HCT116 (cell line): ENCODE measurements around the gene PURA. TPM values are rescaled to one million over a fixed set of nuclear protein-coding genes. Genes with fewer than 3 reads are reported as not detected.

Experiments used
- ATAC-seq: fragments of 200-7000 bp; cut with Tn5 transposase; 2 replicates; pipeline ENCODE4 v1.9.1; 2020; ENCODE audit warnings: mild to moderate bottlenecking, moderate library complexity
- BruUV-seq: library from RNA; stranded (reverse); fragments of 400-500 nt; replicated peaks from 2 replicates; lab custom pipeline; 2021; lab: Mats Ljungman, UMichigan
- CTCF ChIA-PET: fragments of 300-600 bp; sonication (Branson Sonifier 250); formaldehyde crosslinking; loops from one replicate; lab custom pipeline; 2021; ENCODE audit warnings: antibody characterized with exemption; lab: Charles Lee
- POLR2A ChIA-PET: fragments of 300-600, 350-600 bp; sonication (Branson Sonifier 250); formaldehyde crosslinking; loops from one replicate; lab custom pipeline; 2021; ENCODE audit warnings: antibody characterized with exemption; lab: Charles Lee
- RAD21 ChIA-PET, 2 experiments: fragments of 300-600 bp; sonication (Branson Sonifier 250); formaldehyde crosslinking; loops; one replicate each; lab custom pipeline; 2023; ENCODE audit warnings: low total read pairs in 2 of 2; ENCODE audit not compliant: uncharacterized antibody in 2 of 2, unreplicated experiment in 2 of 2, low non-redundant PET in 1 of 2; lab: Charles Lee
- DNase-seq: peaks from one replicate; pipeline ENCODE4 v3.0.0-alpha.2; 2010; ENCODE audit warnings: low read depth, low spot score
- H2AFZ ChIP-seq: fragments of 200-600 bp; shearing (Covaris generic), sonication (generic); 2 replicates; pipeline ENCODE4 v1.6.1; 2017; ENCODE audit warnings: low read depth, mixed run types, mixed read lengths, antibody characterized with exemption, low read length; ENCODE audit not compliant: poor library complexity, severe bottlenecking
- H3K27ac ChIP-seq: 2 replicates; pipeline ENCODE4 v1.5.1; 2012; ENCODE audit warnings: low read depth, low read length
- H3K27me3 ChIP-seq: fragments of 200-600 bp; sonication (generic); 2 replicates; pipeline ENCODE4 v1.6.1; 2016; ENCODE audit warnings: mixed run types, low read length, mixed read lengths; ENCODE audit not compliant: insufficient read depth
- H3K36me3 ChIP-seq, 2 experiments: fragments of 200-500 bp in 1 of 2; fragments of 200-600 bp in 1 of 2; sonication (Bioruptor generic) in 1 of 2; sonication (generic) in 1 of 2; 2 replicates each; pipeline versions ENCODE4 v1.5.1 to v1.6.1; 2014 to 2016; ENCODE audit warnings: low read length in 2 of 2, inconsistent platforms in 1 of 2, mixed read lengths in 1 of 2, mixed run types in 1 of 2; ENCODE audit not compliant: insufficient read depth in 2 of 2, control insufficient read depth in 1 of 2
- H3K4me1 ChIP-seq, 2 experiments: fragments of 200-600 bp in 1 of 2; sonication (generic) in 1 of 2; 2 replicates each; pipeline versions ENCODE4 v1.5.1 to v1.6.1; 2012 to 2017; ENCODE audit warnings: low read length in 2 of 2, inconsistent platforms in 1 of 2, mild to moderate bottlenecking in 1 of 2, mixed read lengths in 1 of 2, mixed run types in 1 of 2, moderate library complexity in 1 of 2; ENCODE audit not compliant: insufficient read depth in 2 of 2, control insufficient read depth in 1 of 2
- H3K4me2 ChIP-seq: fragments of 200-600 bp; sonication (generic); 2 replicates; pipeline ENCODE4 v1.6.1; 2017; ENCODE audit warnings: mixed run types, low read length, mixed read lengths
- H3K4me3 ChIP-seq, 2 experiments: fragments of 200-600 bp in 1 of 2; sonication (generic) in 1 of 2; replicated peaks in 1 of 2; 2 replicates each; pipeline ENCODE4 v1.5.1; 2011 to 2016; ENCODE audit warnings: low read length in 2 of 2, control low read depth in 1 of 2, low read depth in 1 of 2, mild to moderate bottlenecking in 1 of 2, mixed read lengths in 1 of 2, mixed run types in 1 of 2
- H3K79me2 ChIP-seq: fragments of 200-600 bp; sonication (generic); 2 replicates; pipeline ENCODE4 v1.6.1; 2017; ENCODE audit warnings: mild to moderate bottlenecking, mixed run types, low read length, moderate library complexity, mixed read lengths; ENCODE audit not compliant: insufficient read depth
- H3K9ac ChIP-seq: fragments of 200-600 bp; sonication (generic); 2 replicates; pipeline ENCODE4 v1.6.1; 2016; ENCODE audit warnings: low read length, mixed read lengths
- H3K9me2 ChIP-seq: fragments of 200-600 bp; sonication (generic), shearing (Covaris generic); 2 replicates; pipeline ENCODE4 v1.6.1; 2017; ENCODE audit warnings: mixed run types, mild to moderate bottlenecking, moderate library complexity; ENCODE audit not compliant: insufficient read depth
- H3K9me3 ChIP-seq, 2 experiments: fragments of 200-500 bp in 1 of 2; fragments of 200-600 bp in 1 of 2; sonication (Bioruptor generic) in 1 of 2; sonication (generic) in 1 of 2; 2 replicates each; pipeline ENCODE4 v1.6.1; 2014 to 2017; ENCODE audit warnings: low read length in 2 of 2, mixed read lengths in 2 of 2, inconsistent platforms in 1 of 2, low read depth in 1 of 2, mild to moderate bottlenecking in 1 of 2, mixed run types in 1 of 2, moderate library complexity in 1 of 2; ENCODE audit not compliant: control insufficient read depth in 1 of 2, insufficient read depth in 1 of 2
- H4K20me1 ChIP-seq: fragments of 200-600 bp; sonication (generic), shearing (Covaris generic); 2 replicates; pipeline ENCODE4 v1.6.1; 2017; ENCODE audit warnings: mixed run types, mild to moderate bottlenecking, moderate library complexity; ENCODE audit not compliant: insufficient read depth
- CEBPB ChIP-seq: IDR thresholded peaks from 2 replicates; pipeline ENCODE4 v1.6.1; 2012; ENCODE audit warnings: low read depth
- EGR1 ChIP-seq: IDR thresholded peaks from 2 replicates; pipeline ENCODE4 v1.6.1; 2012; ENCODE audit warnings: low read depth
- ELF1 ChIP-seq: IDR thresholded peaks from 2 replicates; pipeline ENCODE4 v1.6.1; 2012; ENCODE audit warnings: low read depth, borderline replicate concordance
- EZH2 ChIP-seq: fragments of 200-600 bp; sonication (generic); IDR thresholded peaks from 2 replicates; pipeline ENCODE4 v1.6.1; 2017; ENCODE audit warnings: antibody characterized with exemption, mixed run types
- EZH2phosphoT487 ChIP-seq: fragments of 200-600 bp; IDR thresholded peaks from 2 replicates; pipeline ENCODE4 v1.6.1; 2018; ENCODE audit warnings: antibody characterized with exemption, borderline replicate concordance
- JUND ChIP-seq: IDR thresholded peaks from 2 replicates; pipeline ENCODE4 v1.6.1; 2012
- POLR2A ChIP-seq: IDR thresholded peaks from 2 replicates; pipeline ENCODE4 v1.7.0; 2011; ENCODE audit warnings: borderline replicate concordance; ENCODE audit not compliant: insufficient read depth, insufficient read length; ENCODE audit errors: extremely low read depth
- RAD21 ChIP-seq: IDR thresholded peaks from 2 replicates; pipeline ENCODE4 v1.6.1; 2012; ENCODE audit warnings: low read depth, mild to moderate bottlenecking
- SRF ChIP-seq: IDR thresholded peaks from 2 replicates; pipeline ENCODE4 v1.6.1; 2012; ENCODE audit warnings: low read depth
- YY1 ChIP-seq: IDR thresholded peaks from 2 replicates; pipeline ENCODE4 v1.6.1; 2011; ENCODE audit warnings: low read length, low read depth, moderate library complexity, mild to moderate bottlenecking; ENCODE audit not compliant: insufficient replicate concordance; ENCODE audit errors: extremely low read depth
- intact Hi-C: fragments of 100-400 bp; cut with micrococcal nuclease; formaldehyde crosslinking; loops from 2 replicates; pipeline ENCODE4 v1.10.0; 2022
- total RNA-seq: library from RNA; stranded (reverse); gene quantifications from one replicate; pipeline ENCODE4 v1.2.1, GENCODE V29; 2021; ENCODE audit not compliant: unreplicated experiment
- TF ChIP-seq, protein P1 (sequence below): IDR thresholded peaks from 2 replicates; pipeline ENCODE4 v1.6.1; 2012
- TF ChIP-seq, protein P2 (sequence below): IDR thresholded peaks from 2 replicates; pipeline ENCODE4 v1.6.1; 2012
- TF ChIP-seq, protein P3 (sequence below): IDR thresholded peaks from 2 replicates; pipeline ENCODE4 v1.6.1; 2012; ENCODE audit warnings: low read depth

PURA gene
- total RNA-seq, 1 experiment from 2014 or later, result 15.2 TPM

DNA sequence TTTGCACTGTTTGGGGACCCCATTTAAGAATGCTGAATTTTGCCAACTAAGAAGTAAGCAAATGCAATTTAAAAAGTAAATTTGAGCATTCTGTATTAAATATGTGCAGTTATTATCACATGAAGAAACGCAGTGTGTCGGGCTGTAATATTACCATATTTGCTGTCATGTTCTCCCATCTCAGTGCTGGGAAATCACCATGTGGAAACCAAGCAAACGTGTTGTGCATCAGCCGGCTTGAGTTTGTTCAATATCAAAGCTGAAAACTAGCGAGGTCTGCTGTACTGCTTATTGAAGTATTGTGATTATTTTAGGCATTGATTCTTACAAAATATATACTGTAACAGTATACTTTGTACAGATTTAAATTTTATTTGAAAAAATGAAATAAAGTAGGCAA lies 14.5 kb downstream of the PURA start:
- BruUV-seq, result no TSS peak
- intact Hi-C loops, result no loop called here
- ATAC-seq, result no peak
- H3K79me2 ChIP-seq, result peaks cover 11% of the 10 kb centered on the region; the same call in 1 of the 2 replicates
- POLR2A ChIA-PET, result no interaction called here
- H3K9me2 ChIP-seq, result no peaks in the 10 kb centered on the region
- no peak overlapping the region for H3K27ac ChIP-seq
- no peak overlapping the region for H3K9ac ChIP-seq
- H4K20me1 ChIP-seq, result no peaks in the 10 kb centered on the region
- H3K4me3 ChIP-seq, result no peak overlapping the region
- no peaks in the 10 kb centered on the region for H3K36me3 ChIP-seq
- CTCF ChIA-PET, result no interaction called here
- H3K4me1 ChIP-seq, result peaks cover 0 to 19% of the 10 kb centered on the region in 2 experiments; a peak in 2 of 4 replicates
- H3K27me3 ChIP-seq, result no peaks in the 10 kb centered on the region
- no peak for DNase-seq
- TF ChIP-seq, protein P1, sequence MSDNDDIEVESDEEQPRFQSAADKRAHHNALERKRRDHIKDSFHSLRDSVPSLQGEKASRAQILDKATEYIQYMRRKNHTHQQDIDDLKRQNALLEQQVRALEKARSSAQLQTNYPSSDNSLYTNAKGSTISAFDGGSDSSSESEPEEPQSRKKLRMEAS, result no peak
- TF ChIP-seq YY1 (no peak), EGR1 (no peak), EZH2phosphoT487 (no peak), POLR2A (no peak), JUND (no peak), ELF1 (no peak), EZH2 (no peak)
- TF ChIP-seq, protein P2, sequence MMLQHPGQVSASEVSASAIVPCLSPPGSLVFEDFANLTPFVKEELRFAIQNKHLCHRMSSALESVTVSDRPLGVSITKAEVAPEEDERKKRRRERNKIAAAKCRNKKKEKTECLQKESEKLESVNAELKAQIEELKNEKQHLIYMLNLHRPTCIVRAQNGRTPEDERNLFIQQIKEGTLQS, result no peak
- TF ChIP-seq, all 23 proteins: peak for 0
- H3K4me2 ChIP-seq, result no peak overlapping the region
- H3K9me3 ChIP-seq, result no peaks in the 10 kb centered on the region
- no peak overlapping the region for H2AFZ ChIP-seq
- RAD21 ChIA-PET, result no interaction called here

DNA sequence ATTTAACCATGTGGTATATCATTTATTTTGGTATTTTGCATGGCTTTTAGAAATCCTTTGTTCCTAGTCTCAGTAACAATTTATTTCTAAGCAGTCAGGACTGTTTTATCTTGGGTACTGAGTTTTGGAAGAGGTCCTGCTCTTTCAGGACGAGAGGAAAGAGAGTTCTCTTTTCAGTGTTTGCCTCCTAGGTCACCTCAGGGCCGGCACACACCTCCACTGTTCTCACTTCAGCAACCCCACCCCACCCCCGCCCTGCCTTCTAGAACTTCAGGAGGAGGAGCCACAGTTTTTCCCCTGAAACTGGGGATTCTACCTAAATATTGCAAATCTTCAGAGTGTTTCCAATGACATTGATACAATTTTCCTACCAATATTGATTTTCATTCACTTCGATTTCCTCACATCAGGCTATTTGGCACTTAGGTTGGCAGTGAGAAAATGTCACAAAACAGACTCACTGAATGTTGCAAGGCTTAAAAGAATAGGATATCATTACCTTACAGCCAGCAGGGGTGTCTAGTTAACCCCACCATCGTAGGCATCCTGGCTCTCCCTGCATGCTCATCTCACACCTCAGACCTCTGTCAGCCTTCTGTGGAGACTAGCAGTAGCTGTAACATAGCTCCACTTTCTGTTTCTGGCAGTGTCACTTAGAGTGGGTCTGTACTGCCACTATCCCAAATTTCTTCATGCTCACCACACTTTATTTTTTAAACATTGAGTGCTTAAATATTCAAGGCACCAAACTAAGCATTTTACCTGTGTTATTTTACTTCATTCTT lies 17.2 kb downstream of the PURA start:
- no peaks in the 10 kb centered on the region for H3K9me2 ChIP-seq
- no TSS peak for BruUV-seq
- no peak for ATAC-seq
- no peak overlapping the region for H2AFZ ChIP-seq
- DNase-seq, result no peak
- intact Hi-C loops, result no loop called here
- RAD21 ChIA-PET, result no interaction called here
- H3K27ac ChIP-seq, result no peak overlapping the region
- peaks cover 0 to 19% of the 10 kb centered on the region in 2 experiments; a peak in 2 of 4 replicates for H3K4me1 ChIP-seq
- H3K4me2 ChIP-seq, result peak overlapping the region; percentile 55
- H3K9ac ChIP-seq, result 0 out of 2 replicates have a peak overlapping the region, but pooled peaks have one; percentile 4
- no peak overlapping the region for H3K4me3 ChIP-seq
- CTCF ChIA-PET, result interaction anchor here (1.6 kb wide), 1 partner anchor 56 kb away, joined by 4 read pairs; no protein-coding TSS in a partner anchor
- H3K79me2 ChIP-seq, result no peaks in the 10 kb centered on the region
- TF ChIP-seq, protein P2, result no peak
- TF ChIP-seq SRF (no peak), CEBPB (no peak), RAD21 (no peak), JUND (no peak), EGR1 (no peak)
- TF ChIP-seq, protein P3, sequence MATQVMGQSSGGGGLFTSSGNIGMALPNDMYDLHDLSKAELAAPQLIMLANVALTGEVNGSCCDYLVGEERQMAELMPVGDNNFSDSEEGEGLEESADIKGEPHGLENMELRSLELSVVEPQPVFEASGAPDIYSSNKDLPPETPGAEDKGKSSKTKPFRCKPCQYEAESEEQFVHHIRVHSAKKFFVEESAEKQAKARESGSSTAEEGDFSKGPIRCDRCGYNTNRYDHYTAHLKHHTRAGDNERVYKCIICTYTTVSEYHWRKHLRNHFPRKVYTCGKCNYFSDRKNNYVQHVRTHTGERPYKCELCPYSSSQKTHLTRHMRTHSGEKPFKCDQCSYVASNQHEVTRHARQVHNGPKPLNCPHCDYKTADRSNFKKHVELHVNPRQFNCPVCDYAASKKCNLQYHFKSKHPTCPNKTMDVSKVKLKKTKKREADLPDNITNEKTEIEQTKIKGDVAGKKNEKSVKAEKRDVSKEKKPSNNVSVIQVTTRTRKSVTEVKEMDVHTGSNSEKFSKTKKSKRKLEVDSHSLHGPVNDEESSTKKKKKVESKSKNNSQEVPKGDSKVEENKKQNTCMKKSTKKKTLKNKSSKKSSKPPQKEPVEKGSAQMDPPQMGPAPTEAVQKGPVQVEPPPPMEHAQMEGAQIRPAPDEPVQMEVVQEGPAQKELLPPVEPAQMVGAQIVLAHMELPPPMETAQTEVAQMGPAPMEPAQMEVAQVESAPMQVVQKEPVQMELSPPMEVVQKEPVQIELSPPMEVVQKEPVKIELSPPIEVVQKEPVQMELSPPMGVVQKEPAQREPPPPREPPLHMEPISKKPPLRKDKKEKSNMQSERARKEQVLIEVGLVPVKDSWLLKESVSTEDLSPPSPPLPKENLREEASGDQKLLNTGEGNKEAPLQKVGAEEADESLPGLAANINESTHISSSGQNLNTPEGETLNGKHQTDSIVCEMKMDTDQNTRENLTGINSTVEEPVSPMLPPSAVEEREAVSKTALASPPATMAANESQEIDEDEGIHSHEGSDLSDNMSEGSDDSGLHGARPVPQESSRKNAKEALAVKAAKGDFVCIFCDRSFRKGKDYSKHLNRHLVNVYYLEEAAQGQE, result no peak
- no peaks in the 10 kb centered on the region for H3K36me3 ChIP-seq
- H3K27me3 ChIP-seq, result no peaks in the 10 kb centered on the region
- no peaks in the 10 kb centered on the region for H3K9me3 ChIP-seq
- no peaks in the 10 kb centered on the region for H4K20me1 ChIP-seq
- POLR2A ChIA-PET, result interaction anchor here (0.6 kb wide), 1 partner anchor 19 kb away, joined by 4 read pairs; no protein-coding TSS in a partner anchor
